Measurements from ENCODE around the gene LOXL4.
A peak's percentile ranks its signal among the peaks of the same experiment; 100 is the strongest.

The LOXL4 gene

DNA sequence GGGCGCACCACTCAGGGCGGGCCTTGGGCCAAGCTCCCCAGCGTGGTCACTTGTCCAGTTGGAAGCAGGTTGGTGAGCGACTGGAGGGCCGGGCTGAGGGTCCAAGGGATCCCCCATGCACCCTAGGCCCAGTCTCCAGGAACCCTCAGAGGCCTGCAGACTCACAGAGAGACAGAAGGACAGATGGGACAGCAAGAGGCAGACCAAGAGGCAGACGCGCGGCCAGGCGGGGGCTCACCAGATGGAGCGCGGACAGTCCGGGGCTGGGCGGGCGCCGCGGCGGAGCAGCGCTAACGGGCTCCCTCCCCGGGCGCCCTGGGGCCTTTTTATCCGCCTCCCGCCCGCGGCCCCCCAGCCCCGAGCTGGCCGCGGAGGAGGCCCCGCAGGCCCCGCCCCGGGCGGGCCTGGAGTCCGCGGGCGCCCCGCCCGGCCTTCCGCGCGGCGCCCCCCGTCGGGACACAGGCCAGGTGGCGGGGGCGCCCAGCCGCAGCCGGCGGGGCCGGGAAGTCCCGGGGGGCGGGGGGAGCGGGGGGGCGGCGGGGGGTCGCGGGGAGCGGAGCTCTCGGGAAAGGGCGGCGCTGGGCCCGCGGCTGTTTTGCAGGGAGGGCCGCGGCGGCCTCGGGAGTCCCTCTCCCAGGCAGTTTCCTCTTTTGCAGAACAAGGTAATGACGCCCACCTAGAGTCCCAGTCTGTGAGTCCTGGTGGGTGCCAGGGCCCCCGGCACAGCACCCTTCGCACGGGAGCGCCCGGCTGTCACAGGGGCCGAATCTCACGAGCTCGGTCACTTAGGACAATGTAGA lies at the start of gene LOXL4:
LOXL4 (minus strand) TSS at position 301 of the 800 bp plus-strand sequence. CDS start 5,175 bp downstream, outside the sequence.
- DNase-seq (ENCODE audit: low read depth in 2 of 2) = no peak

DNA sequence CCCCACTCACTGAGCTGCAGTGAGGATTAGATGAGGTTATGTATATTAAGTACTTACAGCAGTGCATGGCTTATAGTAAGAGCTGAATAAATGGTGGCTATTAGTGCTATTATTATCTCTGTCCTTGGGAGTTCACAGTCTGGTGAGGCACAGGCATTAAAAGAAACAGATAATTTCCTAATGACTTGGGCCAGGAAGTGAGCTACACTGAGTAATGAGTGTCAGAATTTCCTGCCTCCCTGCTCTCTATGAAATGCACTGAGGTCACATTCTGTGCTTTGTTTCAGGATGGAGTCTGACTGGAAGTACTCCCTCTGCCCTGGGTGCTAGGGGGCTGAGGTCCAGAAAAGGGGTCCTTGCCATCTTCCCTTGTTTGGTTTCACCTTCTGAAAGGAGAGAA lies 48.7 kb upstream of the LOXL4 start:
- DNase-seq (ENCODE audit: low read depth in 2 of 2) = no peak

DNA sequence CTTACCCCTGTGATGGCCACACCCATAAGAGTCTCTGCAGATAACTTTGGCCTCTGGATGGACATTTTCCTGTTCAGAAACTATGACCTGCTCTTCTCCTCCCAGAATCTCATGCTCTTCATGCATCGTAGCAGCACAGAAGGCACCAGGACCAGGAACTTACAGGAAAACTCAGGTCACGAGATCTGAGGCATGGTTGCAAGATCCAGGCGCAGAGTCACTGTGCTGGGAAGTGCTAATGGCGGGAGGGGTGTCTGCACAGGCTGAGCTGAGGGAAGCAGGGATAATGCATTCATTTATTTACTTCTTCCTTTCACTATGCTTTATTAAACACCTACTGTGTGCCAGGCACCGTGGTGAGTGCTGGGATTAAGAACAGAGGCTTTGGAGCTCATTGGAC lies 48.2 kb upstream of the LOXL4 start:
- no peak for DNase-seq (ENCODE audit: low read depth in 2 of 2)

DNA sequence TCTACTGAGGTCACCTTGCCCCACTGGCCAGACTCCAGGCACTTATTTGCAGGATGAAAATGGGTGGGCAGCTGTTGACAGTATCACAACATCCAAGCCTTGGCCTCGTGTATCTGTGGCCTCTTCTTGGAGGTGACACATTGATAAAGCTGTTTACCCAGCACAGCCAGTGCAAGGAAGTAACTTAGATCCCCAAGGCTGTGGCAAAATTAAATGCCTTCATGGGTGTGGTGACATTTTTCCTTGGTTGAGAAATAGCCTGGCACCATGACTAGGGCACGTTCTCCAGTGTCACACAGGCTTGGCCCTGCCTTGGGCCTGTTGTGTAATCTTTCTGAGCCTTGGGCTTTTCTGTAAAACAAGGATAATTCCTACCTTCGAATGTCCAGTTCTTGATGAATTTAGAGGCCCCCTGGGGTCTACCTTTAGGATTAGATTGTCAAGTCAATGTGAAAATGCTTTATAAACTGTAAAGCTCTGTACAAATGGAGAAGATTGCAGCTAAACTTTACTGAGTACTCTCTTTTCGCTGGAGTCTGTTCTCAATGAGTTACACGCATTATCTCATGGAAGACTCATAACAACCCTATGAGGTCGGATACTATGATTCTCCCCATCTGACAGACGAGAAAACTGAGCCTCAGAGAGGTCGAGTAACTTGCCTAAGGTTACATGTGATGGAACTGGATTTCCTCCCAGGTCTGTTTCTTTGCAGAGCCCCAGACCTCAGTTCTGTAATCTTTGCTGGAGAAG lies 46.7 kb upstream of the LOXL4 start:
- no peak for DNase-seq (ENCODE audit: low read depth in 2 of 2)

DNA sequence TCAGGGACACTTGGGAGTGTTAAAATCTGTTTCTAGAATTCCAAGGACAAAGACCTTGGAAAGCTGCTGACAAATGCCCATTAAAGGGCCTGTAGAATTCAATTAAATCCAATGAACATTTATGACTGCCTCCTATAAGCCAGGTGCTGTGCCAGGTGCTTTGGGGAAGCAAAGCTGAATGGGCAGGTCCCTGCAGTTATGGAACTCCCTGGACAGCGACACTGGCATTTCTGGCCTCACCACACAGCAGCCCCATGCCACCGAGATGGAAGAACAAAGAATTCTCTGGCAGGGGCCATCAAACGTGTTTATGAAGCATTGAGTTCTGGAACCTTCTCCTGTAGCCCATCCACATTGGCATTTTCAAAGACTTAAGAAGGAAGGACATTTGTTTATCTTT lies 45.6 kb upstream of the LOXL4 start:
- DNase-seq (ENCODE audit: low read depth in 2 of 2) = no peak

DNA sequence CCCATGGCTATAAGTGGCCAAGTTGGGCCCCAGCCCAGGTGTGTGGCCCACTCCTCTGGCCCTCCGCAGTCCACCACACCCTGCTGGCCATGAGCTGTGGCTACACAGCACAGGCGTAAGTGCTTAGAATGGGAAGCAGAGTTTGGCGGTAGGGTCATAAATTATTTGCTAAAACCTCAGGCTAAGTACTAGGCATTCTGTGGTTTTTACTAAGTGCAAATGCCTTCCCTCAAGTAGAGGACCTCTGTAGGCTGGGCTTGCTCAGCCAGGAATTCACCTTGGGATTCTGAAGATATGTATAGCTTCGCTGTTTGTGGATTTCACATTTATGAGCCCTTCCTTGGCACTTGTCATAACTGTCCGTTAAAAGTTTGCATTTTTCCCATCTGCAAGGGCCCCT lies 44.8 kb upstream of the LOXL4 start:
- no peak for DNase-seq (ENCODE audit: low read depth in 2 of 2)

DNA sequence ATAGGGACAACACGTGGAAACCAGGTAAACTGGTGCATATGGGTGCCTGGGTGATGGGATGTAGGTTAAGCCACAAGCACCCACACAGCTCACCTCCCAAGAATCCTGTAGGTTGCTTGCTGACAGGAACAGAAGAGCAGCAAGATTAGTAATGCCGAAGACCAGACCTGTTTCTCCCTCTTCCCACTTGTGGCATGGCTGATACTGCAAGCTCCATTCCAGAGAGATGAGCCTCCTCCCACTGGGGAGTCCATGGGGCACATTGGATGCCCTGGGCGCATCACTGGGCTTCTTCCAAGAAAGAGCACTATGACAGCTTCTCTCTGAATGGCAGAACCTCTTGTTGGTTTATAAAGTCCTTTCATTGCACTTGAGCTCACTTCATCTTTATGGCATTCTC lies 44.4 kb upstream of the LOXL4 start:
- DNase-seq (ENCODE audit: low read depth in 2 of 2) = no peak

DNA sequence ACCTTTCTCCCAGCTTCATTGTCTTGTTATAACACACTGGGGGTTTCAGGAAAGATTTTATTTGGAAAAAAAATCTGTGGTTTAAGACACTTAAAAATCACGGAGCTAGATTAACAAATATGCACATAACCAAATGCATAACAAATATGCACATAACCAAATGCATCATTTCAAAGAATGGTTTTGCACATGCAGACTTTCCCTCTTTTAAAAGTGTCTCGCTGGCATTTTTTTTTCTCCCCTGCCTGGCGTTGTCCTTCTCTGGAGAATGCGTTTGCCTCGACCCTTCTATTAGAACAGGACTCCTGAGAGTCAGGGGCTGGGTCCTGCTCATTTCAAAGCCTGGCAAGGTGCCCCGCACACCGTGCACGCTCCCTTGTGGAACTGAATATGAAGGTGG lies 42.7 kb upstream of the LOXL4 start:
- DNase-seq (ENCODE audit: low read depth in 2 of 2) = no peak

DNA sequence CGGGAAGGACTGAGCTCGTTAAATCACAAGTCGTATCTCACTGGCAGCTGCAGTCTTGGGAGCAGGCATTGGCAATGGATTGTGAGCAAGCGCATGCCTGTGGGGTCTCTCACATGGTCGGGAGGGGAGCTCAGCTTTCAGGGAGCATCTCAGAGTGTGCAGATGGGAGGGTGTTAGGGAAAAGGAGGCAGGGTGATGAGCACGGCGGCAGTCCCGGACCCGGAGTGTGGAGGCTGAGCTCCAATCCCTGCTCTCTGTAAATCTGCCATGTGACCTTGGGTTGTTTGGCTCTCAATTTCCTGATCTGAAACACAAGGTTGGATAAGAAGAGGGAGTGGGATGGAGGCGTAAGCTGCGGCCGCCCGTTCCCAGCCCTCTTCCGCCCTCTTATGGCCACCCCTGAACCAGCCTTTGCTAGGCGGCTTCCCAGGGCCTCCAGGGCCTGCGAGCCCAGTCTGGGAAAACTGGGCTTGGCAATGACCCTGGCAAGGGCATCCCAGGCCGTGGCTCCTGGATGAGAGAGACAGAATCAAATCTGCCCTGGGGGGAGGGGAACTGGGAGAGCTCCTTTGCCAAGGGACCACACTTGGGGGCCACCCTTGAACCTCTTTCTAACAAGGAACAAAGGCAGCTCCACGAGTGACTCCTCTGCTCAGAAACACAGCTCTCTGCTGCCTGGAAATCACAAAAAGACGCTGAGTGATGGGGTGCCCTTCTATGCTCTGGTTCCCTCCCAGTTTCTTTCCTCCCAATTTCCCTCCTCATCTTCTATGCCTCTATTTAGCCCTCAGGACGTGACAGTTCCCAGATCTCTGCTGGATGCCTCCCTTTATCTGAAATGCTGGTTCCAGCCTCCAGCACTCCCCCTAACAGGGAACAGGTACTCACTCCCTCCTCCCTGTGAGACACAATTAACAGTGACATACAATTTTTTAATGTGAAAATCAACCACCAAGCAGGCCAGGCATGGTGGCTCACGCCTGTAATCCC lies 41.7 kb upstream of the LOXL4 start:
- DNase-seq (ENCODE audit: low read depth in 2 of 2) = peak in 1 of 2 donors; percentile 2

DNA sequence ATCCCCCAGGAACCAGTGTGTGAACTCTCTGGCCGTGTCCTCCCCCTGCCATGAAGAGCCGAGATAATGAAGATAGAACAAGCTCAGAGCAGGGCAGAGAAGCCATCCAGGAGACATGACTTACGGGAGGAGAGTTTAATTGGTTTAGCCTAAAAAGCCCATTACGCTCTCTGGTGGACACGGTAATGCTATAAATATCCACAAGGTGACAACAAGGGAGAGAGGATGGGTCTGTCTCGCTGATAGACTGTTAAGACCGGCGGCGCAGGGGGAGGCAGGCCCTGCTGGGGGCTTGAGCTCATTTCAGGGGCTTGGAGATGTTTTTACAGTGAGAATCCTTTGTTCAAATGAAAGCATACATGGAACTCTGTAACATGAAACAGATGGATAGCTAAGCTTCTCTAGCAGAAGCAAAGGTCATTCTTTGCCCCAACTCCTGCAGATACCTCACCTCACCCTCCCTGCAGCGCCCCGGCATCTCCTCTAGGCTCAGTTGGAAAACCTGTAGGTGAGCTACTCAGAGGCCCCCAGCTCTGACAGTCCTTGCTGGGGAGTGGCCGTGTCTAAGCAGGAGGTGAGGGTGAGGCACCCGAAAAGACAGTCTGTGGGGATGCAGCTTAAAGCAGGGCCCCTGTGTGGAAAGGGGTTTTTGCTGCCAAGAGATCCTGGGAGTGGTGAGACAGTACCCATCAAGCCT lies 40.8 kb upstream of the LOXL4 start:
- no peak for DNase-seq (ENCODE audit: low read depth in 2 of 2)

DNA sequence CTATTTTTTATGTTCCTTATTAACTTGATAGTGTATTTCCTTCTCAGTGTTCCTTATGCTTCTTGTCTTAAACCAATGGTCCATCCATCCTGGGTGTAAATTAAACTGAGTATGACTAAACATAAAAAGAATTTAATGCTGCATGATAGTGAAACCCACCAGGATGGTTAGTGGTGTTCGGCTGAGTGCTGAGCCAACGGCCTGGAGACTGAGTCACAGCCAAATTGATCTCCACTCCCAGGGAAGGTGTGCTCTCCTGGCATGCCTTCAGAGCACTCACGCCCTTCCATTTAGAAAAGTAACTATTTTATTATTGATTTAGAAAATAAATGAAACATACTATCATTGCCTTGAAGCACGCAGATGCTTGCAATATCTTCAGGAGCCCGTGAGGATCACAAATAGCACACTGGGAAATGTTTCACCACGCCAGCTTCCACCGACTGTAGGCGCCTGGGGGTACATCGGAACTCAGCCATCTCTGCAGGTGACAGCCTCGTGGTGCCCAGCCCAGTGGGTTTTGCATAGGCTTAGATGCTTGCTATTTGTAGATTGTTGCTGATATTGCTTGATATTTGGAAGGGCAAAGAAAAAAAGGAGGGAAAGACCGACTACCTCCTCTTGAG lies 40.0 kb upstream of the LOXL4 start:
- no peak for DNase-seq (ENCODE audit: low read depth in 2 of 2)

DNA sequence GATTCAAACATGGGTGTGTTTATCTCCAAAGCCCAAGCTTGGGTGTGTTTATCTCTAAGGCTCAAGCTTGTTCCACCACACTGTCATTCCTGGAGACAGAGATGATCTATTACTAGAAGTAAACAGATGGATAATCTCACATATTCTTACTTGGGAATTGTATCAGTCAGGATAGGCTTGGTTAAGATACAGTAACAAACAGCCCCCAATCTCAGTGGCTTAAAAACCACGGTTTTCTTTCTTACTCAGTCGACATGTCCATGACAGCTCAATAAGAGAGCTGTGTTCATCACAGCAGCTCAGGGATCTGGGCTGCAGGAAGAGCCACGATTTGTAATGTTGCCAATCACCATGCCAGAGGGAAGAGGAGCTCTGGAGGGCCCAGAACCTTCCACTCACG lies 38.5 kb upstream of the LOXL4 start:
- DNase-seq (ENCODE audit: low read depth in 2 of 2) = no peak

DNA sequence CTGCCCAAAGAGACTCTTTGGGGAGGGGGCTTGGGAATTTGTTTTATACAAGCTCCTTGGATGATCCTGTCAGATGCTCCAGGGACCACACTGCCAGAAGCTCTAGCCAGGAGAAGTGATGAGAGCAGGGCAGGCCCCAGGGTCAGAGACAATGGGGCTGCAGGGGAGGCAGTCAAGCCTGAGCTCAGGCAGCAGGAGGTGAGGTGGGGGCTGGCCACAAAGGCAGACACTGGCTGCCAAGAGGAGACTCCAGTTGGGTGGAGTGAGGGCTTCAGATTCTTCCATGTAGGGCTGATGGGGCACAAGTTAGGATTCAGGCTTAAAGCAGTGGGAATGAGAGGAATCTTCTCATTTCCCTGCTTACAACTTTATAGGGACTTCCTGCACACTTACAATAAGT lies 35.6 kb upstream of the LOXL4 start:
- DNase-seq (ENCODE audit: low read depth in 2 of 2) = no peak

DNA sequence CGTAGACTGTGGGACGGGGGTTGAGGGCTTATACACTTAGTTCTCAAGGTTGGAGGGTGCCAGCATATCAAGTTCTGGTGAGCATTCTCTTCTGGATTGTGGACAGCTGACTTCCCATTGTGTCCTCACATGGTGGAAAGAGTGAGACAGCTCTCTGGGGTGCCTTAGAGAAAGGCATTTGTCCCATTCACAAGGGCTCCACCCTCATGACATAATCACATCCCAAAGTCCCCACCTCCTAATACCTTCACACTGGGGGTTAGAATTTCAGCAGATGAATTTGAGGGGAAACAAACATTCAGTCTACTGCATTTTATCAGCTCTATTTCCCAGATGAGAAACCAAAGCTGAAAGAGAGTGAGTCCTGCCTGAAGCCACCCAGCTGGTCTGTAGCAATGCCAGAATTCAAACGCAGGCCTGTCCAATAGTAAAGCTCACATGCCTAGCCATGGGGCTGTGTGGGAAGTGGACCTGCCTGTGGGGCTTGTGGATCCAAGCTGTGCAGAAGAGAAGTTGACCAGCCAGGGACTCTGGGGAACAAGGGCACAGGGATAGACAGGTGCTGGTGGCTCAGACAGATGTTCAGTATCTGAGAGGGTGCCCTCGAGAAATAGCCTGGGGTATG lies 34.9 kb upstream of the LOXL4 start:
- no peak for DNase-seq (ENCODE audit: low read depth in 2 of 2)

DNA sequence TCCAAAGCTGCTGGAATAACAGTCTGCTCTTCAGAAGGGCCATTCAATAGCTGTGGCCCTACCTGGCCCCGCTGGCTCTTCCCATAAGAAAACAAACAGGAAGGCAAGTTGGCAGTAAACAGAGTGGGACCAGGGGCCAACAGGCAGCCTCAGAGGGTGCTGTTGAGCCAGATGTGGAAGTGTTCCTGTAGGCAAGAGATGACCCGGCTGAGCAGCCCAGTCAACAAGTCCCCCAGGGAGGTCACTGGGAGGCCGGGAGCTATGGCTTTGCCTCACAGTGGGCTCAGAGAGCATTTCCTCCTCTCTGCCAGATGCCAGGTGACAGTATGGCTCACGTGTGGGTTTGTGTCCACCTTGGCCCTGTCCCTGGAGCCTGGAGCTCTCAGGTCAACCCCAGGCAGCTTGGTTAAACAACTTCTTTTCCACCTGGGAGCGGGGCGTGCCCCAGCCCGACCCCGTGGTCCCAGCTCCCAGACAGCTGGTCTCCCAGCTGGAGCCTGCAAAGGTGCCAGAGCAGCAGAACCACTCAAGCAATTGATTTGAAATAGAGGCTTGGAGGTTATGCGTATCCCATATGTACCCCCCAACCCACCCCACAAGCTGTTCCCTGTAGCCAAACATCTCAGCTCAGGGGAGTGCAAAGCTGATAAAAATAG lies 33.8 kb upstream of the LOXL4 start:
- DNase-seq (ENCODE audit: low read depth in 2 of 2) = no peak

DNA sequence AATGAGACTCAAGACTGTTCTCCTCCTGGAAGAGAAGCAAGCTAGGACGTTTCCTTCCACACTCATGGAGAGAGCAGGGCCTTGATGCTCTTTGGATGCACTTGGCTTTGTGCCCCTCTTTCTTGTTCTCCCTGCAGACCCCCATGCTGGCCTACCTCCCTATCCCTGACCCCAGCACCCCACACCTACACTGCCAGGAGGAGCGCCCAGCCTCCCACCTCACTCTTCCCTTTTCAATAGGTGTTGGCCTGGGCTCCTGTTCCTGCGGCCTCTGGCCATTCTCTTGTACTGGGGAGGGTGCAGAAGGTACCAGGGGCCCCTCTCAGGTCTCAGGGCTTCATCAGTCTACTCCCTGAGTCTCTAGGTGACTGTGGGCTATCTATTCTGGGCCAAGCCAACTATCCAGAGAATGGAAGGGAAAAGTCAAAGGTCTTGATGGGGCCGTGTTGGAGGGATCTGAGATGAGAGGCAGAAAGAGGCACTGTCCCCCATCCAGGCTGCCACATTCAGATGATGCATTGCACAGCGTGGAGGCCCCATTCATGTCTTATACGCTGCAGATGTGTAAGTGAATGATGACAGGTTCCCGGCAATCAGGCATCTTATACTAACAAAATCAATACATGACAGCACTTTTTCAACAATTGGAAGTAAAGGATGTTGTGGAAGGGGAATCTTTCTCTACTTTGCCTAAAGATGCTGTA lies 32.7 kb upstream of the LOXL4 start:
- DNase-seq (ENCODE audit: low read depth in 2 of 2) = no peak

DNA sequence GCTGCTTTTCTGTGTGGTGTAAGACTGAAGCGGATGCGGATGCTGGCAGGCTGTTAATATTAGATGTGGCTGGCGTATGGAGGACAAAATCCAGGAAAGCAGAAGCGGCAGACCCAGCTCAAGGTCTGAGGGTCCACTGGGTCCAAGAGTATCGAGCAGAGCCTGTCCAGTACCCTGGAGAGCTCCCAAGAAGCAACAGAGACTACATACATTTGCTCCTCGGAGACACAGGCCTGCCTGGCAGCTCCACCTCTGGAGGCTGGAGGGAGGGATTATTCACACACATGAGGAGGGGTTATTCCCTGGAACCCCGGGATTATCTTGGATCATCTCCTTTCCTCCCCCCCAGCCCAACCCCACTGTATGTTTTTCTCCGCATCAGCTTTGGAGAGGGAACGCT lies 31.3 kb upstream of the LOXL4 start:
- no peak for DNase-seq (ENCODE audit: low read depth in 2 of 2)

DNA sequence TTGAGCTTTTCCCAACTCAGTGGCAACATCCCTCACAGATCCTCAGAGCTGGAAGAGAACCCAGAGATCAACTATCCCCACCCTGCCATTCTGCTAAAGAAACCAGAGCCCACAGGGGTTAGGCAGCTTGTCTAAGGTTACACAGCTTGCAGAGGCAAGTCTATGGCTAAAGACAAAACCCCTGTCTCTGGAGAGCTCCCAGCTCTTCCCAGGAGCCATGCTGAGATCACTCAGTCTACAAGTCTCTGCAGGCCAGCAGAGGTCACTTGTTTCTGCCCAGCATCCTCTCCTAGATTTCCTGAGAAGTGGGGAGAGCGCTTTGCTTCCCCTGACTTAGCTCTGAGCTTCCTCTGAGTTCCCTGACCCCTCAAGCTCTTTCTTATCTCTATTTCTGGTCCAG lies 28.5 kb upstream of the LOXL4 start:
- DNase-seq (ENCODE audit: low read depth in 2 of 2) = no peak

DNA sequence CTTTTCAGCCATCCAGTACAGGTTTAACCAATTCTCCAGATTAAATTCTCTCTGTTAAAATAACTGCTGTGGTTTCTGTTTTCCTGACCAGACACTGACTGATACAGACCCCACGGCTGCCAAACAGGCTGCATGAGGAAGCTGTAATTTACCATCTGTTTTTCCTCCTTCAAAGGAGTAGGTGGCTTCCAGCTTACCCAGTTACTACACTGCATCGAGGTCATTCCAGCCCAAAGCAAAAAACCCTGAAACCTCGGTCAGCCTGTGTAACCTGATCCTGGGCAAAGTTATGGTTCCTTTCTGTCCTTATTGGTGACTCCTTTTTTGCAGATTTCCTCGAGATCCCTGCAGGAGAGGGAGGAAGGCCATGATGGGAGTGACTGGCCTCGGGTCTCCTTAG lies 27.9 kb upstream of the LOXL4 start:
- no peak for DNase-seq (ENCODE audit: low read depth in 2 of 2)

Measured in stimulated activated CD8-positive, alpha-beta memory T cell treated with anti-CD3 and anti-CD28 coated beads, Interleukin-2, amount 100 ng/mL, for 48 hours (primary cell).